H1 (cell line): ENCODE data around the gene CDK9. TPM values are rescaled to one million over a fixed set of nuclear protein-coding genes. Genes with fewer than 3 reads are reported as not detected.

Experiments used
- CTCF ChIA-PET: fragments of 300-600 bp; sonication (Branson Sonifier 250); formaldehyde crosslinking; loops from one replicate; lab custom pipeline; 2021; ENCODE audit not compliant: partially characterized antibody; lab: Charles Lee
- POLR2A ChIA-PET: fragments of 300-600 bp; sonication (Branson Sonifier 250); formaldehyde crosslinking; loops from one replicate; lab custom pipeline; 2021; ENCODE audit warnings: inconsistent platforms; ENCODE audit not compliant: partially characterized antibody; lab: Charles Lee
- DNase-seq, 2 experiments: peaks; one replicate each; pipeline versions ENCODE4 v3.0.0 to v3.0.0-alpha.2; 2010 to 2022; ENCODE audit warnings: low spot score in 2 of 2, low read depth in 1 of 2, mixed read lengths in 1 of 2
- FAIRE-seq: peaks from 2 replicates; lab custom pipeline; 2011; peaks lifted over from hg19 to GRCh38; lab: Jason Lieb, UNC
- H2AFZ ChIP-seq: 2 replicates; pipeline ENCODE4 v1.8.1; 2012; ENCODE audit warnings: low read length, inconsistent platforms
- H2AK5ac ChIP-seq: 2 replicates; pipeline ENCODE4 v1.6.1; 2013; ENCODE audit warnings: low read depth, low read length
- H2BK120ac ChIP-seq: replicated peaks from 2 replicates; pipeline ENCODE3; 2013; ENCODE audit warnings: low read depth, low read length, inconsistent platforms
- H2BK12ac ChIP-seq: 2 replicates; pipeline ENCODE4 v1.6.1; 2013; ENCODE audit warnings: low read depth, low read length
- H2BK15ac ChIP-seq: 2 replicates; pipeline ENCODE4 v1.6.1; 2013; ENCODE audit warnings: low read length
- H2BK20ac ChIP-seq: 2 replicates; pipeline ENCODE4 v1.6.1; 2013; ENCODE audit warnings: low read length
- H2BK5ac ChIP-seq: 2 replicates; pipeline ENCODE4 v1.6.1; 2013; ENCODE audit warnings: low read depth, low read length
- H3K14ac ChIP-seq: 2 replicates; pipeline ENCODE4 v1.6.1; 2013; ENCODE audit warnings: inconsistent platforms; ENCODE audit not compliant: insufficient read length
- H3K18ac ChIP-seq: 2 replicates; pipeline ENCODE4 v1.6.1; 2013; ENCODE audit warnings: low read length; ENCODE audit errors: extremely low read depth
- H3K23ac ChIP-seq: 2 replicates; pipeline ENCODE4 v1.6.1; 2013; ENCODE audit warnings: inconsistent platforms; ENCODE audit not compliant: insufficient read length
- H3K23me2 ChIP-seq: 2 replicates; pipeline ENCODE4 v1.6.1; 2013; ENCODE audit warnings: low read depth, low read length
- H3K27ac ChIP-seq: 2 replicates; pipeline ENCODE4 v1.6.1; 2011; ENCODE audit warnings: low read depth, low read length, inconsistent platforms
- H3K27me3 ChIP-seq, 4 experiments: replicated peaks in 1 of 4; 1 replicate in 1 of 4; 2 replicates in 3 of 4; pipeline versions ENCODE4 v1.6.1 to v1.8.1; 2011 to 2013; ENCODE audit warnings: low read length in 3 of 4, mild to moderate bottlenecking in 3 of 4, inconsistent platforms in 2 of 4, mixed read lengths in 2 of 4, moderate library complexity in 1 of 4; ENCODE audit not compliant: control insufficient read depth in 3 of 4, insufficient read depth in 3 of 4; ENCODE audit errors: extremely low read depth in 1 of 4
- H3K36me3 ChIP-seq, 4 experiments: 2 replicates each; pipeline versions ENCODE4 v1.6.1 to v1.8.1; 2011 to 2013; ENCODE audit warnings: mild to moderate bottlenecking in 4 of 4, low read length in 3 of 4, moderate library complexity in 2 of 4, control low read depth in 1 of 4, inconsistent platforms in 1 of 4; ENCODE audit not compliant: insufficient read depth in 4 of 4, control insufficient read depth in 2 of 4
- H3K4ac ChIP-seq: replicated peaks from 2 replicates; pipeline ENCODE3; 2013; ENCODE audit warnings: low read length, low read depth, mixed read lengths, inconsistent platforms; ENCODE audit not compliant: insufficient read length
- H3K4me1 ChIP-seq, 4 experiments: replicated peaks in 1 of 4; 1 replicate in 1 of 4; 2 replicates in 3 of 4; pipeline versions ENCODE4 v1.6.1 to v1.8.1; 2011 to 2013; ENCODE audit warnings: low read length in 3 of 4, inconsistent platforms in 2 of 4, mixed read lengths in 1 of 4; ENCODE audit not compliant: insufficient read depth in 4 of 4, control insufficient read depth in 3 of 4
- H3K4me2 ChIP-seq, 2 experiments: 2 replicates each; pipeline versions ENCODE4 v1.6.1 to v1.8.1; 2011 to 2013; ENCODE audit warnings: low read depth in 2 of 2, low read length in 2 of 2, control low read depth in 1 of 2, inconsistent platforms in 1 of 2, mild to moderate bottlenecking in 1 of 2; ENCODE audit not compliant: insufficient read depth in 1 of 2
- H3K4me3 ChIP-seq, 4 experiments: fragments of 200-600, 300-600 bp in 1 of 4; sonication (generic), shearing (Covaris generic), sonication (Bioruptor Twin) in 1 of 4; 2 replicates each; pipeline versions ENCODE4 v1.5.1 to v1.8.1; 2011 to 2016; ENCODE audit warnings: low read length in 4 of 4, low read depth in 3 of 4, control low read depth in 2 of 4, inconsistent platforms in 2 of 4, mild to moderate bottlenecking in 2 of 4, mixed read lengths in 1 of 4, moderate library complexity in 1 of 4; ENCODE audit not compliant: insufficient read depth in 2 of 4; ENCODE audit errors: extremely low read depth in 1 of 4
- H3K56ac ChIP-seq: replicated peaks from 2 replicates; pipeline ENCODE3; 2013; ENCODE audit warnings: low read depth, mild to moderate bottlenecking, mixed read lengths, low read length, inconsistent platforms; ENCODE audit not compliant: insufficient read length
- H3K79me1 ChIP-seq: 2 replicates; pipeline ENCODE4 v1.6.1; 2013; ENCODE audit warnings: low read depth, low read length, control low read depth
- H3K79me2 ChIP-seq, 2 experiments: 2 replicates each; pipeline versions ENCODE4 v1.6.1 to v1.8.1; 2012 to 2013; ENCODE audit warnings: low read length in 2 of 2, mild to moderate bottlenecking in 2 of 2, inconsistent platforms in 1 of 2; ENCODE audit not compliant: insufficient read depth in 2 of 2, control insufficient read depth in 1 of 2
- H3K9ac ChIP-seq, 4 experiments: replicated peaks in 1 of 4; 1 replicate in 1 of 4; 2 replicates in 3 of 4; pipeline versions ENCODE4 v1.6.1 to v1.8.1; 2011 to 2013; ENCODE audit warnings: low read depth in 3 of 4, low read length in 3 of 4, control low read depth in 2 of 4, mild to moderate bottlenecking in 2 of 4, moderate library complexity in 2 of 4, inconsistent platforms in 1 of 4; ENCODE audit errors: extremely low read depth in 1 of 4
- H3K9me3 ChIP-seq, 2 experiments: 2 replicates each; pipeline versions ENCODE4 v1.6.1 to v1.8.1; 2012 to 2013; ENCODE audit warnings: mild to moderate bottlenecking in 2 of 2, moderate library complexity in 2 of 2, control low read depth in 1 of 2, inconsistent platforms in 1 of 2, low read depth in 1 of 2, low read length in 1 of 2, mixed read lengths in 1 of 2; ENCODE audit not compliant: insufficient read depth in 2 of 2
- H4K20me1 ChIP-seq, 2 experiments: replicated peaks in 1 of 2; 2 replicates each; pipeline versions ENCODE3 to v1.8.1; 2011 to 2013; ENCODE audit warnings: inconsistent platforms in 2 of 2, low read length in 2 of 2, mild to moderate bottlenecking in 1 of 2; ENCODE audit not compliant: insufficient read depth in 2 of 2, control insufficient read depth in 1 of 2
- H4K5ac ChIP-seq: 2 replicates; pipeline ENCODE4 v1.6.1; 2013; ENCODE audit warnings: low read length, low read depth, mixed read lengths, inconsistent platforms; ENCODE audit not compliant: insufficient read length
- H4K8ac ChIP-seq: 2 replicates; pipeline ENCODE4 v1.8.0; 2013; ENCODE audit warnings: mild to moderate bottlenecking, moderate library complexity, low read length, inconsistent platforms; ENCODE audit not compliant: insufficient read depth; ENCODE audit errors: extremely low read depth
- H4K91ac ChIP-seq: replicated peaks from 2 replicates; pipeline ENCODE3; 2013; ENCODE audit warnings: low read length, mixed read lengths, inconsistent platforms; ENCODE audit not compliant: insufficient read length
- BCL11A ChIP-seq, 2 experiments: IDR thresholded peaks; one replicate each; pipeline ENCODE4 v1.6.1; 2011; ENCODE audit warnings: low read depth in 2 of 2, low read length in 2 of 2, mild to moderate bottlenecking in 2 of 2
- GABPA ChIP-seq: IDR thresholded peaks from 2 replicates; pipeline ENCODE4 v1.6.1; 2011; ENCODE audit warnings: mild to moderate bottlenecking, low read length, moderate library complexity, borderline replicate concordance; ENCODE audit not compliant: insufficient read depth
- JUN ChIP-seq: IDR thresholded peaks from 2 replicates; pipeline ENCODE4 v1.6.1; 2011; ENCODE audit warnings: low read depth, mild to moderate bottlenecking, improper control_type of control experiment, low read length
- JUND ChIP-seq: IDR thresholded peaks from 2 replicates; pipeline ENCODE4 v1.6.1; 2011; ENCODE audit warnings: mild to moderate bottlenecking, improper control_type of control experiment, low read length
- POU5F1 ChIP-seq: IDR thresholded peaks from 2 replicates; pipeline ENCODE4 v1.6.1; 2011; ENCODE audit warnings: low read depth, mild to moderate bottlenecking, low read length, moderate library complexity
- RAD21 ChIP-seq, 2 experiments: IDR thresholded peaks in 1 of 2; conservative IDR thresholded peaks in 1 of 2; 2 replicates each; pipeline ENCODE4 v1.6.1; 2011; ENCODE audit warnings: low read depth in 2 of 2, low read length in 2 of 2, improper control_type of control experiment in 1 of 2, inconsistent platforms in 1 of 2, mild to moderate bottlenecking in 1 of 2, moderate library complexity in 1 of 2
- RFX5 ChIP-seq: IDR thresholded peaks from 2 replicates; pipeline ENCODE4 v1.6.1; 2011; ENCODE audit warnings: low read depth, low read length, improper control_type of control experiment, borderline replicate concordance
- SAP30 ChIP-seq: fragments of 300-600 bp; sonication (generic); IDR thresholded peaks from 2 replicates; pipeline ENCODE4 v1.7.1; 2012; ENCODE audit warnings: low read length, moderate library complexity, mild to moderate bottlenecking, inconsistent platforms; ENCODE audit not compliant: insufficient read depth, insufficient replicate concordance
- SRF ChIP-seq: IDR thresholded peaks from 2 replicates; pipeline ENCODE4 v1.6.1; 2011; ENCODE audit warnings: mild to moderate bottlenecking, low read depth, low read length, moderate library complexity
- TAF7 ChIP-seq: optimal IDR thresholded peaks from 2 replicates; pipeline ENCODE3; 2011; ENCODE audit warnings: low read depth, mild to moderate bottlenecking, inconsistent platforms, low read length, moderate library complexity, borderline replicate concordance
- WGBS, 2 experiments: shearing (Covaris generic) in 1 of 2; methylation state at CpG; one replicate each; pipeline versions ENCODE4 v1.1.6 to v1.1.7; 2013 to 2015; ENCODE audit warnings: low lambda C conversion rate in 2 of 2, mixed read lengths in 2 of 2, inconsistent platforms in 1 of 2, low coverage in 1 of 2, missing lambda C conversion rate in 1 of 2; ENCODE audit not compliant: insufficient replicate concordance in 2 of 2, insufficient coverage in 1 of 2, insufficient read length in 1 of 2; ENCODE audit errors: extremely low coverage in 1 of 2, missing lambda C conversion rate in 1 of 2; 5-methylcytosine and 5-hydroxymethylcytosine counted together
- polyA plus RNA-seq, 7 experiments: library from polyadenylated mRNA; depleted of rRNA in 3 of 7; stranded (reverse) in 5 of 7; unstranded in 2 of 7; fragments of >200 nt in 5 of 7; fragments of 200-250 nt in 2 of 7; gene quantifications; 1 replicate in 5 of 7; 2 replicates in 1 of 7; 4 replicates in 1 of 7; pipeline versions ENCODE4 v1.2.1 to v1.2.3, GENCODE V29; 2011 to 2013; ENCODE audit warnings: missing spikeins in 2 of 7, mixed read lengths in 2 of 7
- total RNA-seq: library from RNA; stranded (reverse); fragmentation: NEBNext Ultra II Directional; extraction: Animal tissue kit (Norgen Biotek cat#: 25700); gene quantifications from 2 replicates; pipeline ENCODE4 v1.2.1, GENCODE V29; 2021

CDK9 gene
- total and polyA plus RNA-seq, 2 of the 8 experiments (the other 6 are each of a cell fraction or from before 2014, with no cell fraction given), result 69.1 to 87.5 TPM

- FAIRE-seq, result no peak
- no peak for TF ChIP-seq RAD21 (IDR thresholded peaks at IDR 0.05 in 1 of 2, conservative IDR thresholded peaks at IDR 0.05 in 1 of 2; ENCODE audit: low read depth in 2 of 2, low read length in 2 of 2)
- no peak for TF ChIP-seq RFX5
- no peak for TF ChIP-seq TAF7
- TF ChIP-seq BCL11A (IDR thresholded peaks at IDR 0.05; ENCODE audit: low read depth in 2 of 2, low read length in 2 of 2), result no peak
- TF ChIP-seq SRF, result no peak
- no peak for TF ChIP-seq GABPA
- TF ChIP-seq POU5F1, result no peak
- TF ChIP-seq JUN, result no peak
- TF ChIP-seq JUND, result no peak
- TF ChIP-seq SAP30, result no peak
Measured at GRCh38 chr9:127778280-127779135, 7.3 kb upstream of the CDK9 start, which contains the start of gene SH2D3C. Gene SH2D3C, minus strand, starts transcription at chr9:127778666. Its CDS starts 39 bp downstream, at chr9:127778627.

More at GRCh38 chr9:127778280-127779135, 7.3 kb upstream of the CDK9 start, which contains the start of gene SH2D3C:
- Histone ChIP-seq H2BK15ac (peak within 1 kb of the TSS; percentile 92; the same call in 1 of the 2 replicates), H3K4me2 (no peak within 1 kb of the TSS), H3K27ac (no peak within 1 kb of the TSS; the same call in 1 of the 2 replicates), H2BK12ac (peak within 1 kb of the TSS; percentile 93; the same call in 1 of the 2 replicates), H3K14ac (no peak within 1 kb of the TSS), H4K20me1 (no peaks in the 10 kb centered on the region), H3K4me3 (no peak within 1 kb of the TSS), H3K36me3 (no peaks in the 10 kb centered on the region), H3K23ac (no peak within 1 kb of the TSS), H3K9ac (peak within 1 kb of the TSS in 2 of 4 experiments; percentile 13 to 31; a peak in 2 of 7 replicates), H2AFZ (no peak within 1 kb of the TSS), H3K27me3 (no peaks in the 10 kb centered on the region), H3K23me2 (no peaks in the 10 kb centered on the region), H4K91ac (peak within 1 kb of the TSS; percentile 80), H2BK120ac (peak within 1 kb of the TSS; percentile 84), H2BK20ac (0 out of 2 replicates have a peak within 1 kb of the TSS, but pooled peaks have one; percentile 61), H2AK5ac (peak within 1 kb of the TSS; percentile 32; the same call in 1 of the 2 replicates), H3K9me3 (no peaks in the 10 kb centered on the region), H3K4ac (no peak within 1 kb of the TSS), H3K4me1 (peaks cover 0 to 20% (median 15%) of the 10 kb centered on the region in 4 experiments; a peak in 6 of 7 replicates), H4K8ac (no peak within 1 kb of the TSS; the same call in 1 of the 2 replicates), H2BK5ac (peak within 1 kb of the TSS; percentile 68; the same call in 1 of the 2 replicates), H4K5ac (peak within 1 kb of the TSS; percentile 47), H3K18ac (peak within 1 kb of the TSS; percentile 51; the same call in 1 of the 2 replicates), H3K56ac (no peak within 1 kb of the TSS), H3K79me2 (no peaks in the 10 kb centered on the region), H3K79me1 (no peaks in the 10 kb centered on the region)
- WGBS, 2 experiments, result 78% methylated on average over 9 of the region's 13 CpGs; no CpG with 5 or more reads in 1 of the 2 experiments
- ChIA-PET CTCF (interaction anchor here (0.7 to 16.2 kb wide), 10 partner anchors 11 to 201 kb away, joined by 3 to 227 read pairs (median 4); partner anchors contain the start of gene TOR2A), POLR2A (interaction anchor here (0.6 to 1.2 kb wide), 5 partner anchors 14 to 138 kb away, joined by 3 to 6 read pairs (median 3); partner anchors contain the start of gene ST6GALNAC4)
- DNase-seq, result no peak
